CD4-positive, alpha-beta T cell (primary cell): ENCODE measurements around the gene KRIT1. TPM values are rescaled to one million over a fixed set of nuclear protein-coding genes. Genes with fewer than 3 reads are reported as not detected.

ENCODE experiments used
- ATAC-seq: fragments of 200-7000 bp; cut with Tn5 transposase; one replicate; pipeline ENCODE4 v1.10.0; 2022; ENCODE audit warnings: mild to moderate bottlenecking; ENCODE audit not compliant: poor library complexity
- CTCF ChIA-PET: fragments of 350-600 bp; sonication (Branson Sonifier 250); formaldehyde crosslinking; loops from one replicate; lab custom pipeline; 2021; ENCODE audit warnings: antibody characterized with exemption, inconsistent platforms; lab: Charles Lee
- POLR2A ChIA-PET: fragments of 350-600 bp; sonication (Branson Sonifier 250); formaldehyde crosslinking; loops from one replicate; lab custom pipeline; 2021; ENCODE audit warnings: antibody characterized with exemption, inconsistent platforms; lab: Charles Lee
- DNase-seq, 14 experiments: peaks; one replicate each; pipeline ENCODE4 v3.0.0-alpha.2; 2013 to 2020; ENCODE audit warnings: mixed read lengths in 2 of 14
- H3K27ac ChIP-seq, 2 donors: one replicate each; pipeline versions ENCODE4 v1.5.1 to v1.7.0; 2013; ENCODE audit warnings: low read length in 2 of 2, low read depth in 1 of 2, mild to moderate bottlenecking in 1 of 2
- H3K27me3 ChIP-seq, 2 experiments: 1 replicate in 1 of 2; 2 replicates in 1 of 2; pipeline versions ENCODE4 v1.6.1 to v1.7.0; 2013; ENCODE audit warnings: low read length in 2 of 2, control low read depth in 1 of 2, mild to moderate bottlenecking in 1 of 2, moderate library complexity in 1 of 2; ENCODE audit not compliant: insufficient read depth in 2 of 2, control insufficient read depth in 1 of 2
- H3K36me3 ChIP-seq: one replicate; pipeline ENCODE4 v1.6.1; 2013; ENCODE audit warnings: low read length, control low read depth; ENCODE audit not compliant: insufficient read depth
- H3K4me1 ChIP-seq: one replicate; pipeline ENCODE4 v1.6.1; 2013; ENCODE audit warnings: low read length, control low read depth; ENCODE audit not compliant: insufficient read depth
- H3K4me3 ChIP-seq: one replicate; pipeline ENCODE4 v1.5.1; 2013; ENCODE audit warnings: mild to moderate bottlenecking, low read length, moderate library complexity
- H3K9me3 ChIP-seq, 2 experiments: 1 replicate in 1 of 2; 2 replicates in 1 of 2; pipeline versions ENCODE4 v1.6.1 to v1.7.0; 2013; ENCODE audit warnings: low read length in 2 of 2, mild to moderate bottlenecking in 2 of 2, control low read depth in 1 of 2, moderate library complexity in 1 of 2; ENCODE audit not compliant: control insufficient read depth in 1 of 2, insufficient read depth in 1 of 2
- H3K27ac Mint-ChIP-seq: one replicate; pipeline ENCODE4 v1.8.0; 2020; ENCODE audit warnings: mixed read lengths
- H3K27me3 Mint-ChIP-seq: one replicate; pipeline ENCODE4 v1.8.0; 2021; ENCODE audit warnings: mixed read lengths
- H3K36me3 Mint-ChIP-seq: one replicate; pipeline ENCODE4 v1.8.0; 2021; ENCODE audit warnings: low read depth, mixed read lengths
- H3K4me1 Mint-ChIP-seq: one replicate; pipeline ENCODE4 v1.8.0; 2021; ENCODE audit warnings: low read depth, mixed read lengths
- H3K4me3 Mint-ChIP-seq: one replicate; pipeline ENCODE4 v1.8.0; 2020; ENCODE audit warnings: mild to moderate bottlenecking, mixed read lengths
- H3K9me3 Mint-ChIP-seq: one replicate; pipeline ENCODE4 v1.8.0; 2020; ENCODE audit warnings: mixed read lengths
- intact Hi-C, 2 experiments: fragments of 100-400 bp; cut with DNase I in 1 of 2; cut with micrococcal nuclease in 1 of 2; formaldehyde crosslinking; loops; one replicate each; pipeline versions ENCODE4 v1.15.1 to v1.9.0; 2023 to 2025; cut with DNase I, micrococcal nuclease
- total RNA-seq, 174 experiments: library from RNA in 2 of 174; stranded (reverse) in 2 of 174; gene quantifications; one replicate each; pipeline ENCODE4 v1.2.3 and lab custom pipeline; 2021 to 2026
- TF ChIP-seq, protein P1 (sequence below): fragments of 200-600 bp; IDR thresholded peaks from one replicate; pipeline ENCODE4 v1.8.0; 2022; ENCODE audit warnings: antibody characterized with exemption, mild to moderate bottlenecking

KRIT1 gene
- total RNA-seq, 2 experiments from 2014 or later, result 28.6 to 28.7 TPM

- intact Hi-C loops, result no loop called here
- ATAC-seq (no peak), DNase-seq (no peak)
- Histone ChIP-seq H3K4me3 (no peak overlapping the region), H3K36me3 (peaks cover 89% of the 10 kb centered on the region), H3K27ac (no peak overlapping the region), H3K27me3 (no peaks in the 10 kb centered on the region), H3K9me3 (no peaks in the 10 kb centered on the region), H3K4me1 (no peaks in the 10 kb centered on the region)
- H3K9me3 Mint-ChIP-seq, result no peaks in the 10 kb centered on the region
- H3K36me3 Mint-ChIP-seq, result peaks cover 86% of the 10 kb centered on the region
- ChIA-PET POLR2A (no interaction called here), CTCF (no interaction called here)
- H3K27me3 Mint-ChIP-seq, result no peaks in the 10 kb centered on the region
- TF ChIP-seq, protein P1, sequence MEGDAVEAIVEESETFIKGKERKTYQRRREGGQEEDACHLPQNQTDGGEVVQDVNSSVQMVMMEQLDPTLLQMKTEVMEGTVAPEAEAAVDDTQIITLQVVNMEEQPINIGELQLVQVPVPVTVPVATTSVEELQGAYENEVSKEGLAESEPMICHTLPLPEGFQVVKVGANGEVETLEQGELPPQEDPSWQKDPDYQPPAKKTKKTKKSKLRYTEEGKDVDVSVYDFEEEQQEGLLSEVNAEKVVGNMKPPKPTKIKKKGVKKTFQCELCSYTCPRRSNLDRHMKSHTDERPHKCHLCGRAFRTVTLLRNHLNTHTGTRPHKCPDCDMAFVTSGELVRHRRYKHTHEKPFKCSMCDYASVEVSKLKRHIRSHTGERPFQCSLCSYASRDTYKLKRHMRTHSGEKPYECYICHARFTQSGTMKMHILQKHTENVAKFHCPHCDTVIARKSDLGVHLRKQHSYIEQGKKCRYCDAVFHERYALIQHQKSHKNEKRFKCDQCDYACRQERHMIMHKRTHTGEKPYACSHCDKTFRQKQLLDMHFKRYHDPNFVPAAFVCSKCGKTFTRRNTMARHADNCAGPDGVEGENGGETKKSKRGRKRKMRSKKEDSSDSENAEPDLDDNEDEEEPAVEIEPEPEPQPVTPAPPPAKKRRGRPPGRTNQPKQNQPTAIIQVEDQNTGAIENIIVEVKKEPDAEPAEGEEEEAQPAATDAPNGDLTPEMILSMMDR, result no peak
- H3K27ac Mint-ChIP-seq, result no peak overlapping the region
- H3K4me3 Mint-ChIP-seq, result no peak overlapping the region
- H3K4me1 Mint-ChIP-seq, result no peaks in the 10 kb centered on the region
These were observed 23.9 kb downstream of the KRIT1 start for GRCh38 chr7:92221766-92222165.

- Histone ChIP-seq H3K36me3 (peaks cover 76% of the 10 kb centered on the region), H3K27me3 (no peaks in the 10 kb centered on the region), H3K9me3 (peaks cover 9 to 12% of the 10 kb centered on the region in 2 experiments), H3K4me1 (no peaks in the 10 kb centered on the region), H3K4me3 (no peak overlapping the region), H3K27ac (no peak overlapping the region)
- no peak overlapping the region for H3K27ac Mint-ChIP-seq
- peaks cover 96% of the 10 kb centered on the region for H3K36me3 Mint-ChIP-seq
- ATAC-seq (no peak), DNase-seq (no peak)
- TF ChIP-seq, protein P1, result no peak
- ChIA-PET CTCF (no interaction called here), POLR2A (no interaction called here)
- intact Hi-C loops, result no loop called here
- H3K9me3 Mint-ChIP-seq, result peaks cover 13% of the 10 kb centered on the region
- no peaks in the 10 kb centered on the region for H3K27me3 Mint-ChIP-seq
- peaks cover 20% of the 10 kb centered on the region for H3K4me1 Mint-ChIP-seq
- H3K4me3 Mint-ChIP-seq, result no peak overlapping the region
These were observed 39.0 kb downstream of the KRIT1 start for GRCh38 chr7:92206672-92207071.

DNA sequence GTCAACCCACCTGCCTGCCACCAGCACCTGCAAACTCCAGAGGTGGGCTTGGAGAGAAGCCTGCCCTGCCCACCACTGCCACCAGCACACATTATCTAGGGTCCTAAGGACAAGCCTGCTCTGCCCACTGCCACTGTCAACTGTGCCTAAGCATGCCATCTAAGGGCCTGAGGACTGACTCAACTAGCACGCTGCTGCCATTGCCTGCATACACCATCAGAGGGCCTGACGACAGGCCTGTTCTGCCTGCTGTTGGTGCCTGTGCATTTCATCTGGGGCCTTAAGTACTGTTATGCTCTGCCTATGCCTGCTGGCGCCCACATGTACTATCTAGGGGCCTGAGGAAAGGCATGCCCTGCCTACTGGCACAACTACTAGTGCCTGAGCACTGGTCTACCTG is 39.7 kb downstream of the KRIT1 start:
- Mint-ChIP-seq H3K36me3 (peaks cover 96% of the 10 kb centered on the region), H3K4me3 (no peak overlapping the region), H3K27me3 (no peaks in the 10 kb centered on the region), H3K9me3 (peaks cover 13% of the 10 kb centered on the region), H3K27ac (no peak overlapping the region), H3K4me1 (peaks cover 20% of the 10 kb centered on the region)
- ChIA-PET POLR2A (no interaction called here), CTCF (no interaction called here)
- Histone ChIP-seq H3K27me3 (no peaks in the 10 kb centered on the region), H3K4me3 (no peak overlapping the region), H3K36me3 (peaks cover 73% of the 10 kb centered on the region), H3K9me3 (peaks cover 9 to 12% of the 10 kb centered on the region in 2 experiments), H3K4me1 (no peaks in the 10 kb centered on the region), H3K27ac (no peak overlapping the region)
- intact Hi-C loops, result no loop called here
- DNase-seq, result no peak
- ATAC-seq, result no peak
- TF ChIP-seq, protein P1, result no peak
